CD8-positive, alpha-beta memory T cell (primary cell): ENCODE results near the gene STPG4. TPM values are rescaled to one million over a fixed set of nuclear protein-coding genes. Genes with fewer than 3 reads are reported as not detected.

Experiments
- CTCF ChIA-PET: fragments of 350-600 bp; sonication (Branson Sonifier 250); formaldehyde crosslinking; loops from one replicate; lab custom pipeline; 2021; ENCODE audit warnings: antibody characterized with exemption; lab: Charles Lee
- POLR2A ChIA-PET: fragments of 350-600 bp; sonication (Branson Sonifier 250); formaldehyde crosslinking; loops from one replicate; lab custom pipeline; 2021; ENCODE audit warnings: antibody characterized with exemption; lab: Charles Lee
- DNase-seq, 5 donors: peaks; one replicate each; pipeline versions ENCODE4 v3.0.0 to v3.0.0-alpha.2; 2020 to 2022; ENCODE audit warnings: mixed read lengths in 1 of 5
- H3K27ac ChIP-seq: one replicate; pipeline ENCODE4 v1.7.0; 2013; ENCODE audit warnings: low read depth, mild to moderate bottlenecking, low read length, moderate library complexity
- H3K27me3 ChIP-seq: 2 replicates; pipeline ENCODE4 v1.7.0; 2013; ENCODE audit warnings: low read length, mild to moderate bottlenecking; ENCODE audit not compliant: insufficient read depth, poor library complexity, severe bottlenecking
- H3K36me3 ChIP-seq: 2 replicates; pipeline ENCODE4 v1.7.0; 2013; ENCODE audit warnings: mild to moderate bottlenecking, low read length, moderate library complexity; ENCODE audit not compliant: insufficient read depth
- H3K4me1 ChIP-seq: 2 replicates; pipeline ENCODE4 v1.7.0; 2013; ENCODE audit warnings: mild to moderate bottlenecking, low read length, moderate library complexity; ENCODE audit not compliant: insufficient read depth
- H3K4me3 ChIP-seq: 2 replicates; pipeline ENCODE4 v1.7.0; 2013; ENCODE audit warnings: mild to moderate bottlenecking, low read length
- H3K9me3 ChIP-seq: 2 replicates; pipeline ENCODE4 v1.7.0; 2013; ENCODE audit warnings: mild to moderate bottlenecking, low read length
- H3K27ac Mint-ChIP-seq, 8 donors: one replicate each; pipeline ENCODE4 v1.8.0; 2020 to 2021; ENCODE audit warnings: mixed read lengths in 8 of 8, mild to moderate bottlenecking in 6 of 8, inconsistent platforms in 3 of 8, moderate library complexity in 3 of 8
- H3K27me3 Mint-ChIP-seq, 2 donors: one replicate each; pipeline ENCODE4 v1.8.0; 2020 to 2021; ENCODE audit warnings: mixed read lengths in 2 of 2, mild to moderate bottlenecking in 1 of 2, moderate library complexity in 1 of 2
- H3K36me3 Mint-ChIP-seq, 3 donors: one replicate each; pipeline ENCODE4 v1.8.0; 2020 to 2021; ENCODE audit warnings: mixed read lengths in 3 of 3, inconsistent platforms in 1 of 3, mild to moderate bottlenecking in 1 of 3
- H3K4me1 Mint-ChIP-seq, 3 donors: one replicate each; pipeline ENCODE4 v1.8.0; 2020 to 2021; ENCODE audit warnings: mixed read lengths in 3 of 3, inconsistent platforms in 1 of 3, mild to moderate bottlenecking in 1 of 3
- H3K4me3 Mint-ChIP-seq, 7 donors: one replicate each; pipeline ENCODE4 v1.8.0; 2020 to 2021; ENCODE audit warnings: mixed read lengths in 7 of 7, mild to moderate bottlenecking in 6 of 7, moderate library complexity in 4 of 7, inconsistent platforms in 2 of 7
- H3K9me3 Mint-ChIP-seq, 5 donors: one replicate each; pipeline ENCODE4 v1.8.0; 2020 to 2022; ENCODE audit warnings: mixed read lengths in 5 of 5, mild to moderate bottlenecking in 3 of 5, moderate library complexity in 2 of 5, inconsistent platforms in 1 of 5
- polyA plus RNA-seq: library from polyadenylated mRNA; unstranded; fragments of 300-500 nt; fragmentation: Illumina TruSeq; gene quantifications from one replicate; pipeline ENCODE4 v1.2.3, GENCODE V29; 2021
- total RNA-seq, 2 experiments: library from RNA; stranded (reverse); gene quantifications; one replicate each; pipeline ENCODE4 v1.2.3, GENCODE V29; 2021

Gene STPG4
- total and polyA plus RNA-seq, 3 experiments from 2014 or later, result not detected

GRCh38 chr2:47160660-47161059, 5.6 kb upstream of the STPG4 start:
- no peak overlapping the region for H3K27ac ChIP-seq
- peaks cover 27% of the 10 kb centered on the region for H3K36me3 ChIP-seq
- H3K27me3 Mint-ChIP-seq, result no peaks in the 10 kb centered on the region
- ChIA-PET CTCF (no interaction called here), POLR2A (no interaction called here)
- H3K4me3 Mint-ChIP-seq, result no peak overlapping the region
- no peak for DNase-seq
- no peaks in the 10 kb centered on the region for H3K9me3 ChIP-seq
- peaks cover 7% of the 10 kb centered on the region for H3K4me1 ChIP-seq
- H3K4me1 Mint-ChIP-seq, result peaks cover 39 to 61% (median 51%) of the 10 kb centered on the region in 3 donors
- H3K36me3 Mint-ChIP-seq, result peaks cover 20 to 81% (median 41%) of the 10 kb centered on the region in 3 donors
- H3K4me3 ChIP-seq, result no peak overlapping the region
- no peaks in the 10 kb centered on the region for H3K27me3 ChIP-seq
- H3K9me3 Mint-ChIP-seq, result no peaks in the 10 kb centered on the region
- H3K27ac Mint-ChIP-seq, result peak overlapping the region in 1 of 8 donors; percentile 6

GRCh38 chr2:47160211-47160610, 5.1 kb upstream of the STPG4 start:
- H3K27ac ChIP-seq, result no peak overlapping the region
- H3K4me3 ChIP-seq, result no peak overlapping the region
- H3K36me3 ChIP-seq, result peaks cover 24% of the 10 kb centered on the region
- Mint-ChIP-seq H3K4me1 (peaks cover 39 to 60% (median 50%) of the 10 kb centered on the region in 3 donors), H3K36me3 (peaks cover 20 to 81% (median 39%) of the 10 kb centered on the region in 3 donors), H3K4me3 (no peak overlapping the region), H3K27me3 (no peaks in the 10 kb centered on the region), H3K9me3 (no peaks in the 10 kb centered on the region), H3K27ac (no peak overlapping the region)
- no peaks in the 10 kb centered on the region for H3K9me3 ChIP-seq
- DNase-seq, result no peak
- peaks cover 3% of the 10 kb centered on the region for H3K4me1 ChIP-seq
- ChIA-PET CTCF (no interaction called here), POLR2A (no interaction called here)
- no peaks in the 10 kb centered on the region for H3K27me3 ChIP-seq

- H3K4me1 Mint-ChIP-seq, result peaks cover 35 to 54% (median 44%) of the 10 kb centered on the region in 3 donors
- Histone ChIP-seq H3K27me3 (no peaks in the 10 kb centered on the region), H3K27ac (no peak overlapping the region), H3K4me3 (no peak overlapping the region), H3K9me3 (no peaks in the 10 kb centered on the region), H3K4me1 (no peaks in the 10 kb centered on the region), H3K36me3 (peaks cover 24% of the 10 kb centered on the region)
- H3K36me3 Mint-ChIP-seq, result peaks cover 20 to 79% (median 36%) of the 10 kb centered on the region in 3 donors
- no peaks in the 10 kb centered on the region for H3K9me3 Mint-ChIP-seq
- POLR2A ChIA-PET, result no interaction called here
- no peak for DNase-seq
- H3K27ac Mint-ChIP-seq, result peak overlapping the region in 5 of 8 donors; percentile 8 to 84 (median 59)
- CTCF ChIA-PET, result no interaction called here
- no peaks in the 10 kb centered on the region for H3K27me3 Mint-ChIP-seq
- no peak overlapping the region for H3K4me3 Mint-ChIP-seq
These were observed 4.5 kb upstream of the STPG4 start for GRCh38 chr2:47159627-47160026.

- Mint-ChIP-seq H3K4me1 (peaks cover 33 to 49% (median 38%) of the 10 kb centered on the region in 3 donors), H3K9me3 (no peaks in the 10 kb centered on the region), H3K27ac (peak overlapping the region in 3 of 8 donors; percentile 33 to 63 (median 44)), H3K27me3 (peaks cover 0 to 1% of the 10 kb centered on the region in 2 donors), H3K36me3 (peaks cover 20 to 78% (median 35%) of the 10 kb centered on the region in 3 donors), H3K4me3 (no peak overlapping the region)
- Histone ChIP-seq H3K27me3 (no peaks in the 10 kb centered on the region), H3K9me3 (no peaks in the 10 kb centered on the region), H3K27ac (no peak overlapping the region), H3K4me1 (no peaks in the 10 kb centered on the region), H3K4me3 (no peak overlapping the region), H3K36me3 (peaks cover 24% of the 10 kb centered on the region)
- no peak for DNase-seq
- CTCF ChIA-PET, result no interaction called here
- POLR2A ChIA-PET, result no interaction called here
These were observed 3.5 kb upstream of the STPG4 start for GRCh38 chr2:47158576-47158975.

- peak overlapping the region in 1 of 8 donors; percentile 1 for H3K27ac Mint-ChIP-seq
- CTCF ChIA-PET, result no interaction called here
These were observed 2.3 kb downstream of the STPG4 start for GRCh38 chr2:47152803-47153202.

GRCh38 chr2:47150175-47150574, 4.9 kb downstream of the STPG4 start:
- Mint-ChIP-seq H3K9me3 (peaks cover 0 to 8% (median 0%) of the 10 kb centered on the region in 5 donors), H3K4me1 (peaks cover 0 to 2% (median 0%) of the 10 kb centered on the region in 3 donors), H3K27me3 (peaks cover 0 to 1% of the 10 kb centered on the region in 2 donors), H3K27ac (no peak overlapping the region), H3K4me3 (no peak overlapping the region), H3K36me3 (peaks cover 17 to 44% (median 26%) of the 10 kb centered on the region in 3 donors)
- H3K27me3 ChIP-seq, result no peaks in the 10 kb centered on the region
- no peak overlapping the region for H3K27ac ChIP-seq
- ChIA-PET CTCF (no interaction called here), POLR2A (interaction anchor here (0.6 to 1.0 kb wide), 2 partner anchors 22 to 259 kb away, joined by 3 to 5 read pairs; no protein-coding TSS in a partner anchor)
- H3K9me3 ChIP-seq, result no peaks in the 10 kb centered on the region
- no peak for DNase-seq
- no peak overlapping the region for H3K4me3 ChIP-seq
- H3K4me1 ChIP-seq, result no peaks in the 10 kb centered on the region
- no peaks in the 10 kb centered on the region for H3K36me3 ChIP-seq

More at GRCh38 chr2:47152803-47153202, 2.3 kb downstream of the STPG4 start:
- H3K27me3 ChIP-seq, result no peaks in the 10 kb centered on the region
- H3K9me3 ChIP-seq, result no peaks in the 10 kb centered on the region
- no peaks in the 10 kb centered on the region for H3K4me1 ChIP-seq
- peaks cover 0 to 8% (median 0%) of the 10 kb centered on the region in 5 donors for H3K9me3 Mint-ChIP-seq
- peaks cover 17 to 25% (median 20%) of the 10 kb centered on the region in 3 donors for H3K4me1 Mint-ChIP-seq
- peaks cover 23 to 60% (median 26%) of the 10 kb centered on the region in 3 donors for H3K36me3 Mint-ChIP-seq
- no peak for DNase-seq
- H3K27me3 Mint-ChIP-seq, result peaks cover 0 to 1% of the 10 kb centered on the region in 2 donors
- H3K4me3 Mint-ChIP-seq, result no peak overlapping the region
- no peak overlapping the region for H3K4me3 ChIP-seq
- POLR2A ChIA-PET, result interaction anchor here (1.0 kb wide), 1 partner anchor 30 kb away, joined by 3 read pairs; no protein-coding TSS in a partner anchor
- H3K27ac ChIP-seq, result no peak overlapping the region
- no peaks in the 10 kb centered on the region for H3K36me3 ChIP-seq

GRCh38 chr2:47147021-47147420, 8.1 kb downstream of the STPG4 start:
- H3K4me3 ChIP-seq, result no peak overlapping the region
- no peaks in the 10 kb centered on the region for H3K27me3 ChIP-seq
- no peak for DNase-seq
- H3K27me3 Mint-ChIP-seq, result no peaks in the 10 kb centered on the region
- H3K36me3 ChIP-seq, result no peaks in the 10 kb centered on the region
- ChIA-PET POLR2A (no interaction called here), CTCF (no interaction called here)
- H3K4me3 Mint-ChIP-seq, result no peak overlapping the region
- H3K4me1 Mint-ChIP-seq, result no peaks in the 10 kb centered on the region
- no peak overlapping the region for H3K27ac Mint-ChIP-seq
- peaks cover 0 to 8% (median 0%) of the 10 kb centered on the region in 5 donors for H3K9me3 Mint-ChIP-seq
- no peaks in the 10 kb centered on the region for H3K9me3 ChIP-seq
- no peaks in the 10 kb centered on the region for H3K4me1 ChIP-seq
- peaks cover 22 to 45% (median 31%) of the 10 kb centered on the region in 3 donors for H3K36me3 Mint-ChIP-seq
- H3K27ac ChIP-seq, result no peak overlapping the region

- Mint-ChIP-seq H3K4me3 (no peak overlapping the region), H3K27me3 (no peaks in the 10 kb centered on the region), H3K9me3 (peaks cover 0 to 8% (median 1%) of the 10 kb centered on the region in 5 donors), H3K27ac (no peak overlapping the region), H3K4me1 (no peaks in the 10 kb centered on the region), H3K36me3 (peaks cover 32 to 44% (median 35%) of the 10 kb centered on the region in 3 donors)
- ChIA-PET CTCF (no interaction called here), POLR2A (no interaction called here)
- no peak overlapping the region for H3K4me3 ChIP-seq
- no peaks in the 10 kb centered on the region for H3K27me3 ChIP-seq
- H3K9me3 ChIP-seq, result no peaks in the 10 kb centered on the region
- no peak for DNase-seq
- H3K27ac ChIP-seq, result no peak overlapping the region
- no peaks in the 10 kb centered on the region for H3K4me1 ChIP-seq
- no peaks in the 10 kb centered on the region for H3K36me3 ChIP-seq
These were observed 9.6 kb downstream of the STPG4 start for GRCh38 chr2:47145466-47145865.
